Parathyroid adenoma (tissue), 2 donors: ENCODE data around the gene SEPTIN5.

Source experiments
- H2AFZ ChIP-seq: fragments of 300-600 bp; sonication (generic); one replicate; pipeline ENCODE4 v1.7.0; 2017; ENCODE audit warnings: antibody characterized with exemption, mild to moderate bottlenecking
- H3K27ac ChIP-seq: fragments of 300-600 bp; sonication (generic); one replicate; pipeline ENCODE4 v1.7.0; 2017
- H3K27me3 ChIP-seq: fragments of 300-600 bp; sonication (generic); one replicate; pipeline ENCODE4 v1.7.0; 2017; ENCODE audit warnings: low read length; ENCODE audit not compliant: control insufficient read depth, insufficient read depth
- H3K36me3 ChIP-seq: fragments of 300-600 bp; sonication (generic); one replicate; pipeline ENCODE4 v1.7.0; 2017; ENCODE audit warnings: low read length; ENCODE audit not compliant: control insufficient read depth, insufficient read depth
- H3K4me1 ChIP-seq: fragments of 300-600 bp; sonication (generic); one replicate; pipeline ENCODE4 v1.7.0; 2017; ENCODE audit warnings: control low read depth
- H3K4me2 ChIP-seq: fragments of 300-600 bp; sonication (generic); one replicate; pipeline ENCODE4 v1.7.0; 2017; ENCODE audit warnings: low read length
- H3K4me3 ChIP-seq: fragments of 300-600 bp; sonication (generic); one replicate; pipeline ENCODE4 v1.7.0; 2017; ENCODE audit warnings: low read depth, low read length
- H3K79me2 ChIP-seq: fragments of 300-600 bp; sonication (generic); one replicate; pipeline ENCODE4 v1.7.0; 2017; ENCODE audit warnings: control low read depth
- H3K9ac ChIP-seq: fragments of 300-600 bp; sonication (generic); one replicate; pipeline ENCODE4 v1.7.0; 2017; ENCODE audit warnings: mild to moderate bottlenecking
- H3K9me3 ChIP-seq: fragments of 300-600 bp; sonication (generic); one replicate; pipeline ENCODE4 v1.7.0; 2017; ENCODE audit warnings: low read length; ENCODE audit not compliant: control insufficient read depth
- CTCF ChIP-seq: fragments of 300-600 bp; sonication (generic); IDR thresholded peaks from one replicate; pipeline ENCODE4 v1.7.0; 2017; ENCODE audit warnings: antibody characterized with exemption, mild to moderate bottlenecking
- donor health status: primary hyperparathyroidism.

The SEPTIN5 gene

GRCh38 chr22:19700790-19701419 lies 13.4 kb upstream of the SEPTIN5 start:
- Histone ChIP-seq H3K4me1 (no peaks in the 10 kb centered on the region), H3K9me3 (no peaks in the 10 kb centered on the region), H3K4me2 (no peak overlapping the region), H3K36me3 (no peaks in the 10 kb centered on the region), H3K27ac (no peak overlapping the region), H2AFZ (no peak overlapping the region), H3K9ac (no peak overlapping the region), H3K4me3 (no peak overlapping the region), H3K79me2 (no peaks in the 10 kb centered on the region), H3K27me3 (no peaks in the 10 kb centered on the region)
- no peak for TF ChIP-seq CTCF

- Histone ChIP-seq H3K27me3 (no peaks in the 10 kb centered on the region), H3K4me3 (no peak overlapping the region), H3K9ac (no peak overlapping the region), H3K36me3 (no peaks in the 10 kb centered on the region), H3K79me2 (no peaks in the 10 kb centered on the region), H3K4me1 (no peaks in the 10 kb centered on the region), H2AFZ (no peak overlapping the region), H3K27ac (no peak overlapping the region), H3K4me2 (no peak overlapping the region), H3K9me3 (no peaks in the 10 kb centered on the region)
- no peak for TF ChIP-seq CTCF
Observed at GRCh38 chr22:19701420-19702145, 12.7 kb upstream of the SEPTIN5 start.

- no peaks in the 10 kb centered on the region for H3K27me3 ChIP-seq
- no peak overlapping the region for H3K4me3 ChIP-seq
- no peaks in the 10 kb centered on the region for H3K79me2 ChIP-seq
- H3K9ac ChIP-seq = no peak overlapping the region
- H2AFZ ChIP-seq = no peak overlapping the region
- no peaks in the 10 kb centered on the region for H3K9me3 ChIP-seq
- no peaks in the 10 kb centered on the region for H3K4me1 ChIP-seq
- no peak overlapping the region for H3K27ac ChIP-seq
- no peak overlapping the region for H3K4me2 ChIP-seq
- H3K36me3 ChIP-seq = no peaks in the 10 kb centered on the region
- no peak for TF ChIP-seq CTCF
Observed at GRCh38 chr22:19703869-19704268, 10.4 kb upstream of the SEPTIN5 start.

GRCh38 chr22:19704355-19705015 lies 9.8 kb upstream of the SEPTIN5 start:
- Histone ChIP-seq H3K27ac (no peak overlapping the region), H3K4me3 (no peak overlapping the region), H3K9ac (no peak overlapping the region), H2AFZ (no peak overlapping the region), H3K4me2 (no peak overlapping the region), H3K27me3 (no peaks in the 10 kb centered on the region), H3K4me1 (no peaks in the 10 kb centered on the region), H3K9me3 (no peaks in the 10 kb centered on the region), H3K79me2 (no peaks in the 10 kb centered on the region), H3K36me3 (no peaks in the 10 kb centered on the region)
- no peak for TF ChIP-seq CTCF
